Mesendoderm (in vitro differentiated cells): Measurements from ENCODE around the gene SMPD3.

Experiments
- DNase-seq: peaks from one replicate; pipeline ENCODE4 v3.0.0; 2013
- H2AK5ac ChIP-seq: 2 replicates; pipeline ENCODE4 v1.6.1; 2013; ENCODE audit warnings: low read length, inconsistent platforms
- H2BK120ac ChIP-seq: 2 replicates; pipeline ENCODE4 v1.6.1; 2013; ENCODE audit warnings: low read depth, mild to moderate bottlenecking, low read length, moderate library complexity, mixed read lengths
- H2BK15ac ChIP-seq: replicated peaks from 2 replicates; pipeline ENCODE4 v1.6.1; 2013; ENCODE audit warnings: low read depth, mild to moderate bottlenecking, moderate library complexity
- H2BK5ac ChIP-seq: 2 replicates; pipeline ENCODE4 v1.6.1; 2013; ENCODE audit warnings: low read length, inconsistent platforms
- H3K18ac ChIP-seq: 2 replicates; pipeline ENCODE4 v1.6.1; 2013; ENCODE audit warnings: mild to moderate bottlenecking, low read length, mixed read lengths
- H3K23ac ChIP-seq: one replicate; pipeline ENCODE4 v1.6.1; 2013; ENCODE audit warnings: low read length
- H3K27ac ChIP-seq: 2 replicates; pipeline ENCODE4 v1.5.1; 2013; ENCODE audit warnings: low read depth, mild to moderate bottlenecking, inconsistent platforms, low read length, moderate library complexity
- H3K27me3 ChIP-seq: 2 replicates; pipeline ENCODE4 v1.6.1; 2013; ENCODE audit warnings: low read length, control low read depth, mild to moderate bottlenecking, inconsistent platforms; ENCODE audit not compliant: insufficient read depth, poor library complexity
- H3K36me3 ChIP-seq: 2 replicates; pipeline ENCODE4 v1.6.1; 2013; ENCODE audit warnings: low read length, inconsistent platforms; ENCODE audit not compliant: control insufficient read depth, insufficient read depth
- H3K4ac ChIP-seq: one replicate; pipeline ENCODE4 v1.6.1; 2013; ENCODE audit warnings: low read depth, mild to moderate bottlenecking, low read length, moderate library complexity
- H3K4me1 ChIP-seq: 2 replicates; pipeline ENCODE4 v1.6.1; 2013; ENCODE audit warnings: low read depth, low read length, inconsistent platforms; ENCODE audit not compliant: control insufficient read depth
- H3K4me2 ChIP-seq: 2 replicates; pipeline ENCODE4 v1.6.1; 2013; ENCODE audit warnings: low read length
- H3K4me3 ChIP-seq: 2 replicates; pipeline ENCODE4 v1.5.1; 2013; ENCODE audit warnings: mild to moderate bottlenecking, low read length
- H3K56ac ChIP-seq: one replicate; pipeline ENCODE4 v1.6.1; 2013; ENCODE audit warnings: low read length
- H3K79me1 ChIP-seq: 2 replicates; pipeline ENCODE4 v1.6.1; 2013; ENCODE audit warnings: low read length, inconsistent platforms
- H3K79me2 ChIP-seq: 2 replicates; pipeline ENCODE4 v1.6.1; 2013; ENCODE audit warnings: mild to moderate bottlenecking, low read length; ENCODE audit not compliant: control insufficient read depth, insufficient read depth
- H3K9ac ChIP-seq: 2 replicates; pipeline ENCODE4 v1.6.1; 2013; ENCODE audit warnings: low read length, inconsistent platforms
- H4K5ac ChIP-seq: one replicate; pipeline ENCODE4 v1.6.1; 2013; ENCODE audit warnings: low read length
- H4K8ac ChIP-seq: one replicate; pipeline ENCODE4 v1.6.1; 2013; ENCODE audit warnings: low read depth, mild to moderate bottlenecking, control low read depth, low read length, moderate library complexity
- WGBS: extraction: QIAGEN DNeasy Blood & Tissue Kit; methylation state at CpG from one replicate; pipeline ENCODE4 v1.1.7; 2013; ENCODE audit warnings: low lambda C conversion rate, missing lambda C conversion rate; ENCODE audit not compliant: insufficient coverage; ENCODE audit errors: extremely low coverage; 5-methylcytosine and 5-hydroxymethylcytosine counted together

SMPD3 gene

DNA sequence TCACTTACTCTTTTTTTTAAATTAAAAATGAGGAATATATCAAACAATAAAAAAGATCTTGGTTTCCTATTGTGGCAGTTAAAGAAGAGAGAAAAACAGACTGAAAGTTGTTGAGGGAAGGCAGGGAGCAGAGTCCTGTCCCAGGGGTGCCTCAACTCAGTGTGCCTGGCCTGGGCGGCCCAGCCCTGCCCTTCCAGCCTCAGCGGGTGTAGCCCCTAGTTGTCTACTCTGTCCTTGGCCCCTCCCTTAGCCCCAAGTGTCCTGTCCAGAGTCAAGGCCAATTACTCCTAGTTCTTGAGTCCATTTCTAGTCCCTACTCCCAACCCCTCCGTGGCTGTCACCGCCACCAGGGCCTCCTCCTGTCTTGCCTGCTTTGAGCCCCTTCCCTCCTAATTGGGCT is 52.5 kb downstream of the SMPD3 start:
- Histone ChIP-seq H3K36me3 (no peaks in the 10 kb centered on the region), H3K18ac (no peak overlapping the region), H3K79me2 (no peaks in the 10 kb centered on the region), H2BK15ac (no peak overlapping the region), H2BK5ac (no peak overlapping the region), H3K79me1 (no peaks in the 10 kb centered on the region), H3K4me1 (no peaks in the 10 kb centered on the region), H3K27ac (no peak overlapping the region), H3K9ac (no peak overlapping the region), H3K4me2 (no peak overlapping the region), H2BK120ac (no peak overlapping the region), H4K8ac (no peak overlapping the region), H3K4ac (no peak overlapping the region), H2AK5ac (no peak overlapping the region), H3K27me3 (no peaks in the 10 kb centered on the region), H3K56ac (no peak overlapping the region), H3K4me3 (no peak overlapping the region), H3K23ac (no peak overlapping the region), H4K5ac (no peak overlapping the region)
- no CpG with 5 or more reads among the region's 4 CpGs for WGBS
- DNase-seq, result no peak

DNA sequence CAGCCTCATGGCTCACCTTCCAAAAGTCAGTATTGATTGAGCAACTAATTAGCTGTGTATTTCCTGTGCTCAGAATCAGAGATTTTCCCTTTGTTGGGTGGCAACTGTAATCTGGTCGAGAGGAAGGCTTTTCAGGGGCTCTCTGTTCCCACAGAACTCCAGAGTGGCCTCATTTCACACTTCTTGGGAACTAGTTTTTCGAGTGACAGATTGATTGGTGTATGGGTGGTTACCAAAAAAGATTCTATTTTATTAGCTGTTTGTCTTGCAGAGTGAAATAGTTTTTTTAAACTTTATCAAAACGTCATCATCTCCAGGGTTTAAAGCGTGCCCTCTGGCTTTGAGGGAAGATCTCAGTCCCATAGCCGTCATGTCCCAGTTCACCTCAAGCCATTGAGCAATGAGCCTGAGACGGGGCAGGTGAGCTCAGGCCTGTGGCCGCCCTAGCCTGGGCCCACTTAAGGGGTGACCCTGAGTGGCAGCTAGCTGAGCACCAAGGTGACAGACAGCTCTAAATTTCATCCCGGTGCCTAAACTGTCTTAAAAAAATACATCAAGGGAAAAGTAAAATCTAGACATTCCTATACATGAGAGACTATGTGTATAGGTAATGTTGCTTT is 53.0 kb downstream of the SMPD3 start:
- Histone ChIP-seq H3K9ac (no peak overlapping the region), H3K4ac (no peak overlapping the region), H2BK15ac (no peak overlapping the region), H2AK5ac (no peak overlapping the region), H2BK5ac (no peak overlapping the region), H3K56ac (no peak overlapping the region), H3K4me1 (no peaks in the 10 kb centered on the region), H3K18ac (no peak overlapping the region), H3K4me3 (no peak overlapping the region), H4K5ac (no peak overlapping the region), H3K36me3 (no peaks in the 10 kb centered on the region), H3K23ac (no peak overlapping the region), H3K79me1 (no peaks in the 10 kb centered on the region), H2BK120ac (no peak overlapping the region), H4K8ac (no peak overlapping the region), H3K4me2 (no peak overlapping the region), H3K27me3 (no peaks in the 10 kb centered on the region), H3K27ac (no peak overlapping the region), H3K79me2 (no peaks in the 10 kb centered on the region)
- WGBS, result no CpG with 5 or more reads among the region's 8 CpGs
- no peak for DNase-seq

DNA sequence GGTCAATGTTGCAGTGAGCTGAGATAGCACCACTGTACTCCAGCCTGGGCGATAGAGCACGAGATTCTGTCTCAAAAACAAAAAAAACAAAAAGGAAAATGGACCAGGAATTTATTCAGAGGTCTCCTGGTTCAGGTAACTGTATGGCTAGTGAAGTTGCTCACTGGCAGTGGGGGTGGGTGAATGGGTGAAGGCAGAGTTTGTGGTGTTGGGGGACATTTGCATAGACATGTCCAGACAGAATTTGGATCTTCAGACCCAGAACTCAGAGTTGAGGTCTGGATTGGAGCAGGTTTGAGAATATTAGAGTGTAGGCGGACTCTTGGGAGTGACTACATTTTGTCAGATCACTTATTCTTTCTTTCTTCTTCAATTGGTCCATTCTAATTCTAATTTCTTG is 55.0 kb downstream of the SMPD3 start:
- no peak overlapping the region for H2BK120ac ChIP-seq
- no peaks in the 10 kb centered on the region for H3K27me3 ChIP-seq
- no peak overlapping the region for H2BK15ac ChIP-seq
- no peak overlapping the region for H3K4me2 ChIP-seq
- H3K56ac ChIP-seq, result no peak overlapping the region
- no peak overlapping the region for H4K8ac ChIP-seq
- no peak for DNase-seq
- no peaks in the 10 kb centered on the region for H3K79me1 ChIP-seq
- H2BK5ac ChIP-seq, result no peak overlapping the region
- no peak overlapping the region for H3K23ac ChIP-seq
- no peak overlapping the region for H3K9ac ChIP-seq
- H3K18ac ChIP-seq, result no peak overlapping the region
- no peaks in the 10 kb centered on the region for H3K79me2 ChIP-seq
- H3K4ac ChIP-seq, result no peak overlapping the region
- no peak overlapping the region for H2AK5ac ChIP-seq
- no CpG with 5 or more reads among the region's 3 CpGs for WGBS
- H3K4me3 ChIP-seq, result no peak overlapping the region
- no peak overlapping the region for H4K5ac ChIP-seq
- no peaks in the 10 kb centered on the region for H3K4me1 ChIP-seq
- no peak overlapping the region for H3K27ac ChIP-seq
- H3K36me3 ChIP-seq, result no peaks in the 10 kb centered on the region

DNA sequence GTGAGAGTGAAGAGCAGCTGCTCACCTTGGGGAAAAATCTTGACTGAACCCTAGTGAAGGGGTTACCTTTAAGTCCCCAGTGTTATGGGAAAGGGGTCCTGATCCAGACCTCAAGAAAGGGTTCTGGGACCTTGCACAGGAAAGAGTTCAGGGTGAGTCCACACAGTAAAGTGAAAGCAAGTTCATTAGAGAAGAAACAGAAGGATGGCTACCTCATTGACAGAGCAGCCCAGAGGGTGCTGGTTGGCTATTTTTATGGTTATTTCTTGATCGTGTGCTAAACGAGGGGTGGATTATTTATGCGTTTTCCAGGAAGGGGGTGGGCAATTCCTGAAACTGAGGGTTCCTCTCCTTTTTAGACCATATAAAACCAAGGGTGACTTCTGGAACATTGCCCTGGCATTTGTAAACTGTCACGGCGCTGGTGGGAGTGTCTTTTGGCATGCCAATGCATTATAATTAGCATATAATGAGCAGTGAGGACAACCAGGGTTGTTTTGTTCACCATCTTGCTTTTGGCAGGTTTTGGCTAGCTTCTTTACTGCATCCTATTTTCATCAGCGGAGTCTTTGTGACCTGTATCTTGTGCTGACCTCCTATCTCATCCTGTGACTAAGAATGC is 58.4 kb downstream of the SMPD3 start:
- Histone ChIP-seq H3K4me3 (no peak overlapping the region), H2BK15ac (no peak overlapping the region), H4K8ac (no peak overlapping the region), H4K5ac (no peak overlapping the region), H3K36me3 (no peaks in the 10 kb centered on the region), H3K27me3 (no peaks in the 10 kb centered on the region), H3K9ac (no peak overlapping the region), H3K79me1 (no peaks in the 10 kb centered on the region), H2BK5ac (no peak overlapping the region), H3K79me2 (no peaks in the 10 kb centered on the region), H3K27ac (no peak overlapping the region), H3K4ac (no peak overlapping the region), H3K4me2 (no peak overlapping the region), H2AK5ac (no peak overlapping the region), H3K18ac (no peak overlapping the region), H3K56ac (peak overlapping the region; percentile 15), H3K23ac (no peak overlapping the region), H3K4me1 (peaks cover 3% of the 10 kb centered on the region), H2BK120ac (no peak overlapping the region)
- no CpG with 5 or more reads among the region's 6 CpGs for WGBS
- no peak for DNase-seq

DNA sequence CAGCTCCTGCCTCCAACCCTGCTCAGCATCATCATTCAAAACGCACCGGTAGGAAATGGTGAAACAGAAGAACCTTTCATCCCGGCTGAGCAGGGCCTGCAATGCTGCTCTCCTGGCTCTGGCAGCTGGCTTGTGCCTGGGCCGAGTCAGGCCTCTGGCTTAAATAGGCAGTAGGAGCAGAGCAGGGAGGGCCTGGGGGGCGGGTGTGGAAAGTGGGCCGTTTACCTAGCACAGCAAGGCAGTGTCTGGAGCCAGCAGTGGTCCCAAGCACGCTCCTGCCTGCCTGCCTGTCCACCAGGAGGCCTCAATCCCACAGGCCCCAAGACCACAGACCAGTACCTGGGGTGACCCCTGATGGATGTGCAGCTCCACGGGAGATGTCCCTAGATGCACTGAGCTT is 59.3 kb downstream of the SMPD3 start:
- H3K4me3 ChIP-seq, result no peak overlapping the region
- no peaks in the 10 kb centered on the region for H3K27me3 ChIP-seq
- no peak overlapping the region for H2AK5ac ChIP-seq
- DNase-seq, result no peak
- no peak overlapping the region for H2BK15ac ChIP-seq
- H3K18ac ChIP-seq, result no peak overlapping the region
- H2BK5ac ChIP-seq, result no peak overlapping the region
- no peak overlapping the region for H4K5ac ChIP-seq
- H3K4ac ChIP-seq, result no peak overlapping the region
- H3K27ac ChIP-seq, result no peak overlapping the region
- no peak overlapping the region for H3K23ac ChIP-seq
- H3K79me2 ChIP-seq, result no peaks in the 10 kb centered on the region
- H3K9ac ChIP-seq, result no peak overlapping the region
- no peak overlapping the region for H2BK120ac ChIP-seq
- H3K4me2 ChIP-seq, result no peak overlapping the region
- no peak overlapping the region for H3K56ac ChIP-seq
- no peak overlapping the region for H4K8ac ChIP-seq
- H3K79me1 ChIP-seq, result no peaks in the 10 kb centered on the region
- no CpG with 5 or more reads among the region's 8 CpGs for WGBS
- H3K4me1 ChIP-seq, result peaks cover 8% of the 10 kb centered on the region
- no peaks in the 10 kb centered on the region for H3K36me3 ChIP-seq

DNA sequence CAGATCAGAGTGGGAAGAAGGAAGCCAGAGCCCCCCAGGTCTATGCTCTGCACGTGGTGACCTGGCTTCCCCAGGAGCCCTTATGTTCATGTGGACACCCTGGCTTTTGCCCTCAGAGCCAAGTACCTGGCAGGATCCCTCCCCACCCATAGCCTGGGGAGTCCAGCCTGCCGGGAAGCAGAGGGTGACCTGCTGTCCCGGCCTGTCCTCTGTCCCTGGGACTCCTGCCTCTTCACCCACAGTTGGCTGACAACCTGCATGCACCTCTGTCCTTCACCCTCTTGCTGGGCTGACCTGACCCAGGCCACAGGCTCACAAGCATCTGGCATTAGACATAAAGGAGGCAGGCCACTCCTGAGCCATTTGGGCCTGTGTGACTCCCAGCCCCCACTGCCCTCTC is 60.2 kb downstream of the SMPD3 start:
- DNase-seq, result no peak
- no CpG with 5 or more reads among the region's 3 CpGs for WGBS
- Histone ChIP-seq H3K4me3 (no peak overlapping the region), H2BK15ac (no peak overlapping the region), H3K79me2 (no peaks in the 10 kb centered on the region), H4K8ac (no peak overlapping the region), H3K4ac (no peak overlapping the region), H3K56ac (no peak overlapping the region), H3K18ac (no peak overlapping the region), H3K79me1 (no peaks in the 10 kb centered on the region), H3K23ac (no peak overlapping the region), H3K4me2 (no peak overlapping the region), H4K5ac (no peak overlapping the region), H2BK5ac (no peak overlapping the region), H3K4me1 (peaks cover 8% of the 10 kb centered on the region), H2BK120ac (no peak overlapping the region), H3K27ac (no peak overlapping the region), H3K27me3 (no peaks in the 10 kb centered on the region), H2AK5ac (no peak overlapping the region), H3K36me3 (no peaks in the 10 kb centered on the region), H3K9ac (no peak overlapping the region)
